Measurements from ENCODE around the gene YTHDF1.

DNA sequence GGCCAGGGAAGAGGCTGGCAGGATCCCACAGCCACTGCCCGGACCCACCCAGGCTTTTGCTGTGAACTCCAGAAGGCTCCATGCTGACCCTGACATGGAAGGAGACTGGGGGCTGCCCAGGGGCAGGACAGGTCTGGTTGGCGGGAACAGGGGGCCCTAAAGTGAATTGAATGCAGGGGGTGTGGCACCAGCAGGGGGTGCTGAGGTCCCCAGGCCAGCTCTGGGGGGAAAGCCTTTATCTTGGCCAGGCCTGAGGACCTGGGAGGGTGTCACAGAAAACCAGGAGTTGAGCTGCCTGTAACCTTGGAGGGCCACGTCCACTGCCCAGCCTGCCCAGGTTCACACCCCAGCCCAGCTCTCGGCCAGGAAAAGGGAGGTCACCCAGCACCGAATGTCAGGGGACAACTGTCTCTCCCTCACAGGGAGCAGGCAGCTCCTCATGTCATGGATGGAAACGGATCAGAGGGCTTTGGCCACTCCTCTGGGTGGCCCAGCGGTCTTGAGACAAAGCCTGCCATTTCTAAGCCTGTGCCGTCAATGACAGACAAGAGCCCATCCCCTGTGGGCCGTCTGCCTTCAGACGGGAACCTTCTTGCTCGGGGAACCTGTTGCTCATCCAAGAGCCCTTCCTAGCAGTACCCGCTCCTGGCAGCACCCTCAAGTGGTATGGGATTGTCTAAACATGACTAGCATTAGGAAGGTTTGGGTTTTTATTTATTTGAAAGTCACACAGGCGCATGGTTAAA, 2.9 kb upstream of the YTHDF1 start:
- TF ChIP-seq, protein P1, sequence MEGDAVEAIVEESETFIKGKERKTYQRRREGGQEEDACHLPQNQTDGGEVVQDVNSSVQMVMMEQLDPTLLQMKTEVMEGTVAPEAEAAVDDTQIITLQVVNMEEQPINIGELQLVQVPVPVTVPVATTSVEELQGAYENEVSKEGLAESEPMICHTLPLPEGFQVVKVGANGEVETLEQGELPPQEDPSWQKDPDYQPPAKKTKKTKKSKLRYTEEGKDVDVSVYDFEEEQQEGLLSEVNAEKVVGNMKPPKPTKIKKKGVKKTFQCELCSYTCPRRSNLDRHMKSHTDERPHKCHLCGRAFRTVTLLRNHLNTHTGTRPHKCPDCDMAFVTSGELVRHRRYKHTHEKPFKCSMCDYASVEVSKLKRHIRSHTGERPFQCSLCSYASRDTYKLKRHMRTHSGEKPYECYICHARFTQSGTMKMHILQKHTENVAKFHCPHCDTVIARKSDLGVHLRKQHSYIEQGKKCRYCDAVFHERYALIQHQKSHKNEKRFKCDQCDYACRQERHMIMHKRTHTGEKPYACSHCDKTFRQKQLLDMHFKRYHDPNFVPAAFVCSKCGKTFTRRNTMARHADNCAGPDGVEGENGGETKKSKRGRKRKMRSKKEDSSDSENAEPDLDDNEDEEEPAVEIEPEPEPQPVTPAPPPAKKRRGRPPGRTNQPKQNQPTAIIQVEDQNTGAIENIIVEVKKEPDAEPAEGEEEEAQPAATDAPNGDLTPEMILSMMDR (tag by site-specific recombination; IDR thresholded peaks at IDR 0.05), result no peak
- TF ChIP-seq ZNF274 (IDR thresholded peaks at IDR 0.05; ENCODE audit: low read length) (no peak), ZNF274 (tag by site-specific recombination; IDR thresholded peaks at IDR 0.05; ENCODE audit: borderline replicate concordance) (no peak), KLF9 (tag by site-specific recombination; IDR thresholded peaks at IDR 0.05; ENCODE audit: low read depth) (no peak), PRDM10 (tag by site-specific recombination; IDR thresholded peaks at IDR 0.05) (no peak), ZNF660 (tag by site-specific recombination; IDR thresholded peaks at IDR 0.05) (no peak)
- TF ChIP-seq, protein P2, sequence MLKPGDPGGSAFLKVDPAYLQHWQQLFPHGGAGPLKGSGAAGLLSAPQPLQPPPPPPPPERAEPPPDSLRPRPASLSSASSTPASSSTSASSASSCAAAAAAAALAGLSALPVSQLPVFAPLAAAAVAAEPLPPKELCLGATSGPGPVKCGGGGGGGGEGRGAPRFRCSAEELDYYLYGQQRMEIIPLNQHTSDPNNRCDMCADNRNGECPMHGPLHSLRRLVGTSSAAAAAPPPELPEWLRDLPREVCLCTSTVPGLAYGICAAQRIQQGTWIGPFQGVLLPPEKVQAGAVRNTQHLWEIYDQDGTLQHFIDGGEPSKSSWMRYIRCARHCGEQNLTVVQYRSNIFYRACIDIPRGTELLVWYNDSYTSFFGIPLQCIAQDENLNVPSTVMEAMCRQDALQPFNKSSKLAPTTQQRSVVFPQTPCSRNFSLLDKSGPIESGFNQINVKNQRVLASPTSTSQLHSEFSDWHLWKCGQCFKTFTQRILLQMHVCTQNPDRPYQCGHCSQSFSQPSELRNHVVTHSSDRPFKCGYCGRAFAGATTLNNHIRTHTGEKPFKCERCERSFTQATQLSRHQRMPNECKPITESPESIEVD (tag by site-specific recombination; IDR thresholded peaks at IDR 0.05), result no peak
